Rectal smooth muscle tissue (tissue), 1 donor: Measurements from ENCODE around the gene CTIF.

Experiments
- H3K27ac ChIP-seq: one replicate; pipeline ENCODE4 v1.7.0; 2013; ENCODE audit warnings: low read depth, low read length, inconsistent platforms
- H3K27me3 ChIP-seq: one replicate; pipeline ENCODE4 v1.7.0; 2013; ENCODE audit warnings: low read length; ENCODE audit not compliant: control insufficient read depth, insufficient read depth
- H3K36me3 ChIP-seq: one replicate; pipeline ENCODE4 v1.7.0; 2013; ENCODE audit warnings: low read length; ENCODE audit not compliant: control insufficient read depth, insufficient read depth
- H3K4me1 ChIP-seq: one replicate; pipeline ENCODE4 v1.7.0; 2013; ENCODE audit warnings: low read length; ENCODE audit not compliant: control insufficient read depth, insufficient read depth
- H3K4me3 ChIP-seq: one replicate; pipeline ENCODE4 v1.7.0; 2013; ENCODE audit warnings: low read length
- H3K9ac ChIP-seq: one replicate; pipeline ENCODE4 v1.7.0; 2013; ENCODE audit warnings: low read length

The CTIF gene

DNA sequence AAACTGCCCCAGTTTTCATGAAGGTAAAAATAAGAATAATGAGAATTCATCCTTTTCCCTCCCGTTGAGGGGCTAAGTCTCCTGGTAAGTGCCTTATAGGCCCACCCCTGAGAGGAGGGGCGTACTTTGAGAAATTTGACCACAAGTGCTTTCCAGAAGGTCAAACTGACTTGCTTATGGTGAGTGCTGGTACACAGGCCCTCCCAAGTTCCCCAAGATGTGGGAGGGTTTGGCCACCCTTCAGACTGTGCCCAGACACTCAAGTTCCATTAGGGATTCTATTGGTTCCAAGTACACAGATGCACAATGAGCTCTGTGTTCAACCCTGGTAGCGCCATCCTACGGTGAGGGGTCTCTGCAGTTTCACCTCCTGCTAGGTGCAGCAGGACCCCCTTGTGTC lies 205.1 kb downstream of the CTIF start:
- no peak overlapping the region for H3K9ac ChIP-seq
- no peak overlapping the region for H3K4me3 ChIP-seq
- H3K36me3 ChIP-seq = no peaks in the 10 kb centered on the region
- H3K4me1 ChIP-seq = peaks cover 5% of the 10 kb centered on the region
- no peaks in the 10 kb centered on the region for H3K27me3 ChIP-seq
- no peak overlapping the region for H3K27ac ChIP-seq

DNA sequence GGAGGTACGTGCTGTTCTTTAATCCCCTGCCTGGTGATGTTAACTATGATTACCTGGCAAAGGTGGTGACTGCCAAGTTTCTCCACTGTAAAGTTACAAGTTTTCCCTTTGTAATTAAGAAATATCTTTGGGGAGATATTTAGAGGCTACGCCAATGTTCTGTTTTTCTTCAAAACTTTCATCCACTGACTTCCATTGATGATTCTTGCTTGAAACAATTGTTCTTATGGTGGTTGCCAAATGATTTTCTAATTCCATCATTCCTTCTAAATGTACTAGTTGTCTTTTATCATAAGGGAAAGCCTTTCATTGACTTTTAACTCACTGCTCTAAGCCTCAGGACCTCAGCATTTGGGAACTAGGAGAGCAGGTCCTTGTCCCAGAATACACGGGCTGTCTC lies 206.5 kb downstream of the CTIF start:
- Histone ChIP-seq H3K4me3 (no peak overlapping the region), H3K4me1 (peaks cover 10% of the 10 kb centered on the region), H3K27ac (no peak overlapping the region), H3K9ac (no peak overlapping the region), H3K36me3 (no peaks in the 10 kb centered on the region), H3K27me3 (no peaks in the 10 kb centered on the region)

DNA sequence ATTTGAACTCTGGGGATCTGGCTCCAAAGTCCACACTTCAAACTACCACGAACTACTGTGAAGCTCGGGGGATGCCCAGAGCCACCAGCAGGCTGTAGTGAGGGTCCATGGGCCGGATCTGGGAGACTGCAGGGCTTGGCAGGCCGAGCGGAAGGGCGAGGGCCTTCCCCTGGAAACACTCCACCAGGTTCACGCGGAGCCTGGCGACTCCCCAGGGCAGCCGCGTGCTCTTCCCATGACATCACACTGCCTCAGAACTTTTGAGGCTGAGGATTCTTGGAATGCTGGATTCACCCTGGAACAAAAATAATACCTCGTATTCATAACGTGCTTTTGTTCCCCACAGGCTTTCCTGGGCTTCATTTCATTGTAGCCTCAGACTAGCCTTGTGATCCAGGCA lies 210.9 kb downstream of the CTIF start:
- Histone ChIP-seq H3K4me3 (no peak overlapping the region), H3K9ac (no peak overlapping the region), H3K4me1 (peaks cover 7% of the 10 kb centered on the region), H3K27me3 (no peaks in the 10 kb centered on the region), H3K27ac (peak overlapping the region; percentile 60), H3K36me3 (no peaks in the 10 kb centered on the region)

DNA sequence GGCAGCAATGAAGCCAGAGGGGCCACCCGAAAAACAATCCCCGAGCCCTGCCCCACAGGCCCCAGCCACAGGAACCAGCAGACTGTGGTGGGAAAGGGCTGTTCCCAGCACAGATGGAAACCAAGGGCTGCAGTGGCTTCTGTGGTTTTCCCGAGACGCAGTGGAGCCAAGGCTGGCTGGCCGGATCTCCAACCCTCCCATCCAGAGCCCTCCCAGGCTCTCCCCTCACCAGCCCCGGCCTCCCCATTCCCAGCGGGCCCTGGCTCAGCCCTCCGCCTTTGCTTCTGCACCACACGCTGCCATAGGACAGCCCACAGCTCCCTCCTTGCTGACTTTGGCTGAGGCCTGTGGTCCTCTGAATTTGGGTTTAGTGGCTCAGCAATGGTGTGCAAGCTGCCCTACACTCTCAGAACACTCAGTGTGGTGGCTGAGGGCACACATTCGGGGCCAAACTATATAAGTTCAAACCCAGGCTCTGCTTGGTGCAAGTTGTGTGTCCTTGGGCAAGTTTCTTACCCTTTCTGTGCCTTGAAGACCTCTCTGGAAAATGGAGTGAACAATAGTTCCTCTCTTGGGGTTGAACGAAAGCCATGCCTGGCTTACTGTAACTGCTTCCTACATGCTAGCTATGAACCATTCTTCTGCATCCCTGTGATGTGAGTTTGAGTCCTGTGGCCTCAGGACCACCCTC lies 211.8 kb downstream of the CTIF start:
- Histone ChIP-seq H3K36me3 (no peaks in the 10 kb centered on the region), H3K27me3 (no peaks in the 10 kb centered on the region), H3K9ac (no peak overlapping the region), H3K4me3 (no peak overlapping the region), H3K4me1 (peaks cover 7% of the 10 kb centered on the region), H3K27ac (peak overlapping the region; percentile 60)

DNA sequence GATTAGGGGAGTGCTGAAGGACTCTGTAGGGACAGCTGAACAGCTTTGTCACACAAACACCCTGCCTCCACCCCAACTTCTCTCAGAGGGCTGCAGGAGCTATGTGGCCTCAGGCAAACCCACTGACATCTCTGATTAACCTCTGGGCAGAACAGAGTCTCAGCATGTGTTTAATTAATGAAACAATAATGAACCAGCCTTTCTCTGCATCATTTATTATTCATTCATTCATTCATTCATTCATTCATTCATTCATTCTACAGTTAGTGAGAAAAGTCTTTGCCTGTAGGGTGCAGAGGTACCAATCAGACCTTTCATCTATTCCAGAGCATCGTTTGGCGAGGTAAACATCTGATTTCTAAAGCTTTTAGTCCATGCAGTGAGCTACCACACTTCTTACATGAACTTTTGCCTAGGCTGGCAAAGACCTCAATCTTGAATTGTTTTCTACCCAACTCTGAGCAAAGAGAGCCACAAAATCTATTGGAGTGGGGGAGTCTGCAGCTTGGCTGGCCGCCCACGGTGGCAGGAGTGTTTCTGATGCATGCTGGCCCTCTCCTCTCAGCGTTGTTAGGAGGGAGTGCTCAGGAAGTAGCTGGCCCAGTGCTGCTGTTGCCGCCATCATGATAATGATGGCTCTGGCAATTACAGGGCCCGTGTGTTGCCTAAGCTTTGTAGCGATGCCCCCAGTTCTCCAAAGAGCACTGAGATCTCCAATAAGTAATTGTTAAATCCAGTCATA lies 213.1 kb downstream of the CTIF start:
- Histone ChIP-seq H3K27ac (no peak overlapping the region), H3K36me3 (no peaks in the 10 kb centered on the region), H3K9ac (no peak overlapping the region), H3K4me1 (peaks cover 7% of the 10 kb centered on the region), H3K4me3 (no peak overlapping the region), H3K27me3 (no peaks in the 10 kb centered on the region)

- Histone ChIP-seq H3K36me3 (no peaks in the 10 kb centered on the region), H3K27me3 (no peaks in the 10 kb centered on the region), H3K27ac (no peak overlapping the region), H3K4me3 (no peak overlapping the region), H3K9ac (no peak overlapping the region), H3K4me1 (peaks cover 7% of the 10 kb centered on the region)
Observed at GRCh38 chr18:48752478-48752877, 213.6 kb downstream of the CTIF start.

DNA sequence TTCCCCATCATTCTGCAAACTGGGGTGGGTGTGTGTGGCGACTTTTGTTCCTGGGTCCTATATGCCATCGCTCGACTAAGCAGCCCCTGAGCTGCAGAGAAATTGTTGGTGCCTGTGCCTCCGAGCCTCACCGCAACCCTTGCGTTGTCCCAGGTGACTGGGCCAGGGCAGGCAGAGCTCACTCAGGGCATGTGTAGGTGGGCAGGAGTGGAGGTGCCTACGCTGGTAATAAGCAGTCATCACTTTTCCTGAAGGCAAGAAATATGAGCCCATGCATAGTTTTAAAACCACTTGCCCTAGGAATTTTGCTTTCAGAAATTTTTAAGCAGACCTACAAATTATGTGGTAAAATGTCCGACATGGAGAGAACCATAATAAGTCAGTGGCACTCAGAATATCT lies 214.1 kb downstream of the CTIF start:
- no peaks in the 10 kb centered on the region for H3K36me3 ChIP-seq
- no peak overlapping the region for H3K27ac ChIP-seq
- peaks cover 7% of the 10 kb centered on the region for H3K4me1 ChIP-seq
- H3K27me3 ChIP-seq = no peaks in the 10 kb centered on the region
- no peak overlapping the region for H3K4me3 ChIP-seq
- H3K9ac ChIP-seq = no peak overlapping the region

DNA sequence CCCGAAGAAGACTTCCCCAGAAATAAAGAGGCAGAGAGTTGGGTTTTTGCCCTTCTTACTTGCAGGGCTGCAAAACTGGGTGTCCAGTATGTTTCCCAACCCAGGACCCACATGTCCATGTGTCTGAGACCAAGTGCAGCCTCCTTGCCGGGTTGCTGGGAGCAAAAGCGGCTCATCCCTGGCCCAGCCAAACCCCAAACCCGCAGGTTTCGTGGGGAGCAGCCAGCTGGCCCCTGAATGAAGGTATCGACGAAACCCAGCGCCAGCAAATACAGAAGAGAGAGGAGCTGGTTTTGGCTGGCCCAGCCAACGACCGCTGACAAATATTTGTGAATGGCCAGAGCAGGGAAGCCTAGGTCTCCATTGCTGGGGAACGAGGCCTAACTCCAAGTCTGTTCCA lies 214.9 kb downstream of the CTIF start:
- H3K4me3 ChIP-seq = no peak overlapping the region
- H3K27ac ChIP-seq = no peak overlapping the region
- H3K9ac ChIP-seq = no peak overlapping the region
- H3K4me1 ChIP-seq = peaks cover 7% of the 10 kb centered on the region
- no peaks in the 10 kb centered on the region for H3K27me3 ChIP-seq
- no peaks in the 10 kb centered on the region for H3K36me3 ChIP-seq

- Histone ChIP-seq H3K27me3 (no peaks in the 10 kb centered on the region), H3K36me3 (no peaks in the 10 kb centered on the region), H3K4me1 (peaks cover 7% of the 10 kb centered on the region), H3K4me3 (no peak overlapping the region), H3K27ac (no peak overlapping the region), H3K9ac (no peak overlapping the region)
Observed at GRCh38 chr18:48754559-48754958, 215.7 kb downstream of the CTIF start.

DNA sequence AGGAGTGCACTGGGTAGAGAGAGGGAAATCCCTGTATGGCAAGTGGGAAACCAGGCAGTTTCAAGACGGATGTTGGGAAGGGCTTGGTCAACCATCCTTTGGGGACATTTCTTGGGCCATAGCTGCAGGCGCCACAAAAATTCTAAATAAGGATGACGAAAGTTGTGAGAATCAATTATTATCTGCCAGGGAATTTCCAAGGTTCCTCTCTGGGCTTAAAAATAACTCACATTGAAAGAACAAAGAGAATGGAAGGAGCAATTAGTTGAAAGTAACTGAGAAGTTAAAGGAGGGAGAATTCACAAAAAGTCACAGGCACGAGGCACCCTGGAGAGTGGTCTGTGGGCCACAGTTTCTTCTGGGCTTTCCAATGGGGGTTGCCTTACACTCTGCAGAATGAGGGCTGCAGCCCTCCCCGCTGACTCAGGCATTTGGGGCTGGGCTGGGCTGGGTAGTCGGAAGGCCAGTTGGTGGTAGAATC lies 216.2 kb downstream of the CTIF start:
- Histone ChIP-seq H3K4me3 (no peak overlapping the region), H3K27me3 (no peaks in the 10 kb centered on the region), H3K9ac (no peak overlapping the region), H3K4me1 (peaks cover 4% of the 10 kb centered on the region), H3K27ac (no peak overlapping the region), H3K36me3 (no peaks in the 10 kb centered on the region)

DNA sequence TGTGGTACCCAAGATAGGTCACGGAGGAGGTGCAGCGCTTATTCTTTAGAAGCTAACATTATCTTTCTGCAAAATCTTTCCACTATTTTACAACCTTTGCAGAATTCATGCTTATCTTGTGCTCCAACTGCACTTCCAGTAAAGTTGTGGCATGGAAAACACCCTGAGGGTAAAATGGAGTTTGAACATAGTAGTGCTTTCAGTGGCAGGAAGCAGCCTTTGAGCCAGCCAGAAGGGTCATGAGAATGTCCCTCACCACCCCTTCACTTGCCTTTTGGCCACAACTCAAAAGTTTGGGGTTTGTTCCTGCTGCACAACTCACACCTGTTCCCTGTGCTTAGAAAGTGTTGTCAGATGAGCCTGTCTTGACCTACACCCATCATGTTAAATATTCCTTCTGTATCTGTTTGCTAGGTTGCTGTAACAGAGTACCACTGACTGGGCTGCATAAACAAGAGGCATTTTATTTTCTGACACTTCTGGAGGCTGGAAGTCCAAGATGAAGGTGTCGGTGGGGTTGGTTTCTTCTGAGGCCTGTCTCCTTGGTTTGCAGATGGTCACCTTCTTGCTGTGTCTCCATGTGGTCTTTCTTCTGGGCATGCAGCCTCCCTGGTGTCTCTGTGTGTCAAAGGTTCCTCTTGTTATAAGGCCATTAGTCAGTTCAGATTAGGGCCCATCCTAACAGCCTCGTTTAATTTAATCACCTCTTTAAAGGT lies 217.8 kb downstream of the CTIF start:
- Histone ChIP-seq H3K9ac (no peak overlapping the region), H3K4me3 (no peak overlapping the region), H3K27me3 (no peaks in the 10 kb centered on the region), H3K27ac (no peak overlapping the region), H3K4me1 (no peaks in the 10 kb centered on the region), H3K36me3 (no peaks in the 10 kb centered on the region)

DNA sequence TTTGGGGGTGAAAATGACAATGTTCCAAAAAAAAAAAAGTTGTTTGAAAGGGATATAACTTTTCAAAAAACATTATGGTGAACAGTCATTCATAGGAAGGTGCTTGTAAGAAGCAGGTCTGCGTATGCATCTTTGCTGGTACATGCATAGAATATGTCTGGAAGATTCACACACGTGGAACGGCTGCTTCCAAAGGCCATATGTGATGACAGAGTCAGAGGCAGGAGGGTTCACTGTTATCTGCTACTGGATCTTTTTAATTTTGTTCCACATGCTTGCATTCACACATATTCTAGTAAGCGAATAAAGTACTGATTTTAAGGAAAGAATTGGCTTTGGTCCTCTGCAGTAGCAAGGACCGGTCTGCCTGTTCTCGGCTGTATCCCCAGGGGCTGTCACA lies 218.5 kb downstream of the CTIF start:
- Histone ChIP-seq H3K9ac (no peak overlapping the region), H3K27me3 (no peaks in the 10 kb centered on the region), H3K4me1 (no peaks in the 10 kb centered on the region), H3K27ac (no peak overlapping the region), H3K36me3 (no peaks in the 10 kb centered on the region), H3K4me3 (no peak overlapping the region)
